WI38 (cell line): ENCODE data around the gene TTR.

Experiments
- H3K4me3 ChIP-seq: 2 replicates; pipeline ENCODE4 v1.5.1; 2011; ENCODE audit warnings: low read depth, mild to moderate bottlenecking, control low read depth, low read length
- TF ChIP-seq, protein P1 (sequence below): IDR thresholded peaks from 2 replicates; pipeline ENCODE4 v1.5.1; 2012; ENCODE audit warnings: low read depth, mild to moderate bottlenecking, control low read depth, low read length

The TTR gene

GRCh38 chr18:31614044-31614443, 22.4 kb downstream of the TTR start:
- TF ChIP-seq, protein P1, sequence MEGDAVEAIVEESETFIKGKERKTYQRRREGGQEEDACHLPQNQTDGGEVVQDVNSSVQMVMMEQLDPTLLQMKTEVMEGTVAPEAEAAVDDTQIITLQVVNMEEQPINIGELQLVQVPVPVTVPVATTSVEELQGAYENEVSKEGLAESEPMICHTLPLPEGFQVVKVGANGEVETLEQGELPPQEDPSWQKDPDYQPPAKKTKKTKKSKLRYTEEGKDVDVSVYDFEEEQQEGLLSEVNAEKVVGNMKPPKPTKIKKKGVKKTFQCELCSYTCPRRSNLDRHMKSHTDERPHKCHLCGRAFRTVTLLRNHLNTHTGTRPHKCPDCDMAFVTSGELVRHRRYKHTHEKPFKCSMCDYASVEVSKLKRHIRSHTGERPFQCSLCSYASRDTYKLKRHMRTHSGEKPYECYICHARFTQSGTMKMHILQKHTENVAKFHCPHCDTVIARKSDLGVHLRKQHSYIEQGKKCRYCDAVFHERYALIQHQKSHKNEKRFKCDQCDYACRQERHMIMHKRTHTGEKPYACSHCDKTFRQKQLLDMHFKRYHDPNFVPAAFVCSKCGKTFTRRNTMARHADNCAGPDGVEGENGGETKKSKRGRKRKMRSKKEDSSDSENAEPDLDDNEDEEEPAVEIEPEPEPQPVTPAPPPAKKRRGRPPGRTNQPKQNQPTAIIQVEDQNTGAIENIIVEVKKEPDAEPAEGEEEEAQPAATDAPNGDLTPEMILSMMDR: no peak

DNA sequence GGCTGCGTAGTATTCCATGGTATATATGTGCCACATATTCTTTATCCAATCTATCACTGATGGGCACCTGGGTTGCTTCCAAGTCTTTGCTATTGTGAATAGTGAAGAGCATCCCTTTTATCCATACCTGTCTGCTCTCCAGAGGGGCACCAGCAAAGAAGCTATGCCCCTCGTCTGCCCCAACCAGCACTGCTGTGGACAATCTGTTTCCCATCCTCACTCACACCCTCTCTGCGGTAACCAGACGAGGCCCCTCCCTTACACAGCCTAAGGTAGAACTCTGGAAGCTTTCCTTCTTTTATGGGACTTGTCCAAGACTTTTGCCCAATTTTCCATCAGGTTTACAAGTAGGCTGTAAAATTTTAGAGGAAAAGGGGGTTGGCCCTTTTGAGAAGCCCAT, 24.9 kb downstream of the TTR start:
- H3K4me3 ChIP-seq: no peak overlapping the region
- TF ChIP-seq, protein P1: no peak

More at GRCh38 chr18:31614044-31614443, 22.4 kb downstream of the TTR start:
- H3K4me3 ChIP-seq: no peak overlapping the region

GRCh38 chr18:31617031-31617717, 25.5 kb downstream of the TTR start:
- TF ChIP-seq, protein P1: no peak
- H3K4me3 ChIP-seq: no peak overlapping the region

DNA sequence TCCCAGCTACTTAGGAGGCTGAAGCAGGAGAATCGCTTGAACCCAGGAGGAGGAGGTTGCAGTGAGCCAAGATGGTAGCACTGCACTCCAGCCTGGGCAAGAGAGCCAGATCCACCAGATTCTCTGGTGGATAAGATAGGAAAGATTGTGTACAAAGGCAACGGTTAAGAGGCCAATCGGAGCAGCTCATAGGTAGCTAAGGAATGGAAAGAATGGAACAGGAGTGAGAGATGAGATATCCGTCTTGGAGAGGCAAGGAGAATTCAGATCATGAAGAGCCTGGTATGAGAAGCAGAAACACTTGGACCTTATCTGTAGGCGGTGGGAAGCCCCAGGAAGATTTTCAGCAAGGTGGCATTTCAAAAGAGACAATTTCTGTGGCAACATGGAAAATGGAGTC, 27.1 kb downstream of the TTR start:
- H3K4me3 ChIP-seq: no peak overlapping the region
- TF ChIP-seq, protein P1: no peak

GRCh38 chr18:31619291-31619690, 27.6 kb downstream of the TTR start:
- TF ChIP-seq, protein P1: no peak
- no peak overlapping the region for H3K4me3 ChIP-seq

DNA sequence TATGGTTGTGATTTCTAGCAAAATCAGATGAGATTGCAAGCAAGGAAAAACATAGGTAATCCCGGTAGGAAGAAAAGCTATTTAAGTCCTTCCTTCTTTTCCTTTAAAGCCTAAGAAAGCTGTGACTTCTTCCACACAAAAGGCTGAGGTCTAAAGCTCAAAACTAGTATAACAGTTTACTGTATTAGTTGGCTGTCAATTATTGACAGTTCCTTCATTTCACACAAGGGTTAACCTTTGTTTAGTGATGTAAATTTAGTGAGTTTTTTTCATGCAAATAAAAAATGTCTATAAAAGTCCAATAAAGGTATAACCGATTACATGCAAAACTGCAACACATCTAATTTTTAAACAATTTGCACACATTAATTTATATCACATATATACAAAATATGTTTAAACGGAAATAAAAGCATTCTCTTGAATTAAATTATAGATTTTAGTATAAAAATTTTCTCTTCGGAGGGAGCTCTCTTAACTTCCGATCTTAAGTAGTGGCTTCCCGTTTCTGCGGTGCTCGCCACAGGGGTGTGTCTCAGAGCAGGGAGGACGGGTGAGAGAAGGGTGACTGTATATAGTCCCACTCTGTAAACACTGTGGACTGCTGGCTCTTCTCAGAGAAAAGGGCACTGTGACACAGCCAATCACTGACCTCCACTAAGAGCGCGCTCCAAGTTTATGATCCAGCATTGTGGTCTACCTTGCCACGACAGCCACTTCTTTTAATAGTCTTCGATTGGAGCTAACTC, 33.4 kb downstream of the TTR start:
- H3K4me3 ChIP-seq: no peak overlapping the region
- TF ChIP-seq, protein P1: no peak

- TF ChIP-seq, protein P1: no peak
- no peak overlapping the region for H3K4me3 ChIP-seq
Observed at GRCh38 chr18:31626409-31626808, 34.7 kb downstream of the TTR start.
